Activated CD8-positive, alpha-beta memory T cell treated with anti-CD3 and anti-CD28 coated beads for 4 hours (primary cell): ENCODE measurements around the gene EIF2S3B.

Experiments used
- DNase-seq, 2 donors: peaks; one replicate each; pipeline ENCODE4 v3.0.0-alpha.2; 2020; ENCODE audit warnings: low read depth in 2 of 2

EIF2S3B gene

DNA sequence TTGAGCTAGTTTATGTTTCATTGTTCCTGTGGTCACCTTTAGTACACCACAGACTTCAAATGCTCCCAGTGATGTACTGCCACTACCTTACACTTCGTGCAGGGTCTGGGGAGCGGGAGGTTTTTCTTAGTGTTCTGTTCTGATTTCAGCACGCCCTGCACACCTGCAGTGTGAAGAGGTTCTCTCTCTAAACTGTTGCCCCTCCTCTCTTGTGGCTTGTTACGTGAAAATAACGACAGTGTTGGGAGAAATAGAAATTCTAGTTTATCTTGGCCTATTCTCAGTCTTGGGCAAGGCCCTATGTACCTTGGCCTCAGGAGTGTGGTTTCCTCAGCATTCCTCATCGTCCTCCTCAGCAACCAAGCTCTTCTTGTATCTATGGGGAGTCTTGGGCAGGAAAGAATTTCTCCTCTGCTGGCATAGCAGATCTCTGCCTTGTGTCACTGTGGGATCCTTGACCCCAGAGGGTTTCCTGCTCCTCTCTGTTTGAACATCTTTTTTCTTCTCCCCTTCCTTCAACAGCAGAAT, 48.6 kb downstream of the EIF2S3B start:
- no peak for DNase-seq

DNA sequence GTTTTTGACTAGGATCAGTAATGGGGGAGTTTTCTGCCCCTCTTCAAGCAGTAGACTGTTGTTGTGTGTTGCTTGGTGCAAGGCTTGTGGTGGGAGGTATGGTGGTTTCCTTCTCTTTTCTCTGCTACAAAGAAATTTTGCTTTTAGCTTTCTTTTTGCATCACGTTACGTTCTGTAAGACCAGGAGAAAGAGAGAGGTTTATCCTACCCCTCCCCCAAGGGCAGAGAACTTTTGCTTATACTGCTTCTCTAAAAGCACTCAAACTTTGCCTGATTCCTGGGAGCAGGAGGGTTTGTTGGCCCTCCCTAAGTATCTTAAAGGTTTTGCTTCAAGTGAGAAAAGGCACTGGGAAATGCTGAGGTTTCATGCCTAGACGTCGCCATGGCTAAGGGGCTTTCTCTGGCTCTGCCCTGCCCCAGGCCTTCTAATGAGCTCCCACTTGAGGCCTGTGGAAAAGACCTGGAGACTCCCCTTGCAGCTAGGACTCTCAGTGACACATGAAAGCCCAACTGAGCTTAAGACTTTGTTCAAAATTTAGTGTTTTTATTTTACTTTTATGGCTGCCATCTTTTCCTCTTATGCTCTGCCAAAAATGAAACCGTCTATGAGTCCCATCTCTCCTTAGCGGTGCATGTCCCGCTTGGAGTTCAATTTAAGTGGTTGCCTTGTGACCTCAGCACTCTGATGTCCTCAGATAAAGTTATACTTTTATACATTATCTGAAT, 49.2 kb downstream of the EIF2S3B start:
- DNase-seq, result no peak

DNA sequence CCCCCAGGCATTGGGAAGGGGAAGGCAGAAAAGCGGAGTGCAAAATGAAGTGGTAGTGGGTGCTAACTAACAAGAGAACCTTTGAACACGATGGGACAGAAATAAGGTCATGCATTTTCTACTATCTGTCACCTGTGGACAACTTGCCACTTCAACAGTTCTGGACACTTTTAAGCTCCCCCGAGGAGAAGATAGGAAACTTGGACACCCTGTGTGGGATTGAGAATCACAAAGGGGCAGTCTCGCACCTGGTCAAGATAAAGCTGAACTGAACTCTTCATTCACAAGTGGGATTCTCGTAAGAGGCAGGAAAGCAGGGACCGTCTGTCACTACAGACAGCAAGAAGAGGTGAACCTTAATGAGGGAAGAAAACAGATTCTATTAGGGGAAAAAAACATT, 51.6 kb downstream of the EIF2S3B start:
- no peak for DNase-seq

- no peak for DNase-seq
These were observed 52.1 kb downstream of the EIF2S3B start for GRCh38 chr12:10557766-10558165.
